ENCODE results near the gene BCL6. TPM values are rescaled to one million over a fixed set of nuclear protein-coding genes. Genes with fewer than 3 reads are reported as not detected.

Gene BCL6
- total and polyA plus RNA-seq, 2 experiments from 2014 or later: 2.6 to 5.9 TPM

DNA sequence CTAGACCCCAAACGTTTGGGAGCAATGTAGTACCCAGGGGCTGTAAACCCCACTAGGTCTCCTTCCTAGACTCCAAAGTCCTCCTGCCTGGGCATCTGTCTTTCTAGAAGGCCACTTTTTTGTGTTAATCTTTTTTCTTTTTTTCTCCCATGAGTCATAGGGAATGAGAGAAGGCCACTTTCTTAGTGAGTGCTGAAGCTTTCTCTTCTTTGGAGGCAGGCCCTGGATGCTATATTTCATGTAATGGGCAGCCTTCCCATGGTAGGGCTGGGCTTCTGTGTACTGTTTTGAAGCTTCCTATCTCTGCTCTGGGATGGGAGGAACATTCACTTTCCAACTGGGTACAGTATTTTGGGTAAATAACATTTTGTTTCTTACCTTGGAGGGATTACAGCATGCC, 27.7 kb downstream of the BCL6 start:
- Histone ChIP-seq H3K4me2 (no peak overlapping the region), H3K4me3 (no peak overlapping the region), H3K79me2 (replicated peaks; ENCODE audit: insufficient read depth) (no peaks in the 10 kb centered on the region), H3F3A (replicated peaks; ENCODE audit: low read depth) (no peaks in the 10 kb centered on the region; the same call in 1 of the 2 replicates), H3K9me2 (ENCODE audit: insufficient read depth) (no peaks in the 10 kb centered on the region), H3K27me3 (ENCODE audit: insufficient read depth) (no peaks in the 10 kb centered on the region), H3K36me3 (ENCODE audit: insufficient read depth) (no peaks in the 10 kb centered on the region), H2AFZ (no peak overlapping the region), H4K20me1 (replicated peaks; ENCODE audit: insufficient read depth) (no peaks in the 10 kb centered on the region), H3K27ac (ENCODE audit: low read depth) (no peak overlapping the region), H3K4me1 (ENCODE audit: insufficient read depth) (peaks cover 10% of the 10 kb centered on the region; the same call in 1 of the 2 replicates)
- Mint-ChIP-seq H3K9me3 (no peaks in the 10 kb centered on the region), H3K4me1 (peaks cover 17% of the 10 kb centered on the region), H3K36me3 (ENCODE audit: low read depth) (peaks cover 12% of the 10 kb centered on the region), H3K27me3 (ENCODE audit: insufficient read depth, low read depth, poor library complexity) (no peaks in the 10 kb centered on the region), H3K4me3 (no peak overlapping the region), H3K27ac (no peak overlapping the region)
- DNase-seq (ENCODE audit: low spot score) (no peak), ATAC-seq (no peak)
- TF ChIP-seq EZH2 (IDR thresholded peaks at IDR 0.05; ENCODE audit: low read depth, unreplicated experiment) (no peak), STAT1 (IDR thresholded peaks at IDR 0.05; ENCODE audit: unreplicated experiment) (no peak), NANOG (IDR thresholded peaks at IDR 0.05; ENCODE audit: borderline replicate concordance) (no peak), JUNB (IDR thresholded peaks at IDR 0.05; ENCODE audit: unreplicated experiment) (no peak), EZH2phosphoT487 (IDR thresholded peaks at IDR 0.05; ENCODE audit: unreplicated experiment) (no peak)
- TF ChIP-seq, protein P1, sequence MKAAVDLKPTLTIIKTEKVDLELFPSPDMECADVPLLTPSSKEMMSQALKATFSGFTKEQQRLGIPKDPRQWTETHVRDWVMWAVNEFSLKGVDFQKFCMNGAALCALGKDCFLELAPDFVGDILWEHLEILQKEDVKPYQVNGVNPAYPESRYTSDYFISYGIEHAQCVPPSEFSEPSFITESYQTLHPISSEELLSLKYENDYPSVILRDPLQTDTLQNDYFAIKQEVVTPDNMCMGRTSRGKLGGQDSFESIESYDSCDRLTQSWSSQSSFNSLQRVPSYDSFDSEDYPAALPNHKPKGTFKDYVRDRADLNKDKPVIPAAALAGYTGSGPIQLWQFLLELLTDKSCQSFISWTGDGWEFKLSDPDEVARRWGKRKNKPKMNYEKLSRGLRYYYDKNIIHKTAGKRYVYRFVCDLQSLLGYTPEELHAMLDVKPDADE (IDR thresholded peaks at IDR 0.05): no peak
- TF ChIP-seq, protein P2, sequence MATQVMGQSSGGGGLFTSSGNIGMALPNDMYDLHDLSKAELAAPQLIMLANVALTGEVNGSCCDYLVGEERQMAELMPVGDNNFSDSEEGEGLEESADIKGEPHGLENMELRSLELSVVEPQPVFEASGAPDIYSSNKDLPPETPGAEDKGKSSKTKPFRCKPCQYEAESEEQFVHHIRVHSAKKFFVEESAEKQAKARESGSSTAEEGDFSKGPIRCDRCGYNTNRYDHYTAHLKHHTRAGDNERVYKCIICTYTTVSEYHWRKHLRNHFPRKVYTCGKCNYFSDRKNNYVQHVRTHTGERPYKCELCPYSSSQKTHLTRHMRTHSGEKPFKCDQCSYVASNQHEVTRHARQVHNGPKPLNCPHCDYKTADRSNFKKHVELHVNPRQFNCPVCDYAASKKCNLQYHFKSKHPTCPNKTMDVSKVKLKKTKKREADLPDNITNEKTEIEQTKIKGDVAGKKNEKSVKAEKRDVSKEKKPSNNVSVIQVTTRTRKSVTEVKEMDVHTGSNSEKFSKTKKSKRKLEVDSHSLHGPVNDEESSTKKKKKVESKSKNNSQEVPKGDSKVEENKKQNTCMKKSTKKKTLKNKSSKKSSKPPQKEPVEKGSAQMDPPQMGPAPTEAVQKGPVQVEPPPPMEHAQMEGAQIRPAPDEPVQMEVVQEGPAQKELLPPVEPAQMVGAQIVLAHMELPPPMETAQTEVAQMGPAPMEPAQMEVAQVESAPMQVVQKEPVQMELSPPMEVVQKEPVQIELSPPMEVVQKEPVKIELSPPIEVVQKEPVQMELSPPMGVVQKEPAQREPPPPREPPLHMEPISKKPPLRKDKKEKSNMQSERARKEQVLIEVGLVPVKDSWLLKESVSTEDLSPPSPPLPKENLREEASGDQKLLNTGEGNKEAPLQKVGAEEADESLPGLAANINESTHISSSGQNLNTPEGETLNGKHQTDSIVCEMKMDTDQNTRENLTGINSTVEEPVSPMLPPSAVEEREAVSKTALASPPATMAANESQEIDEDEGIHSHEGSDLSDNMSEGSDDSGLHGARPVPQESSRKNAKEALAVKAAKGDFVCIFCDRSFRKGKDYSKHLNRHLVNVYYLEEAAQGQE (IDR thresholded peaks at IDR 0.05; ENCODE audit: unreplicated experiment): no peak

DNA sequence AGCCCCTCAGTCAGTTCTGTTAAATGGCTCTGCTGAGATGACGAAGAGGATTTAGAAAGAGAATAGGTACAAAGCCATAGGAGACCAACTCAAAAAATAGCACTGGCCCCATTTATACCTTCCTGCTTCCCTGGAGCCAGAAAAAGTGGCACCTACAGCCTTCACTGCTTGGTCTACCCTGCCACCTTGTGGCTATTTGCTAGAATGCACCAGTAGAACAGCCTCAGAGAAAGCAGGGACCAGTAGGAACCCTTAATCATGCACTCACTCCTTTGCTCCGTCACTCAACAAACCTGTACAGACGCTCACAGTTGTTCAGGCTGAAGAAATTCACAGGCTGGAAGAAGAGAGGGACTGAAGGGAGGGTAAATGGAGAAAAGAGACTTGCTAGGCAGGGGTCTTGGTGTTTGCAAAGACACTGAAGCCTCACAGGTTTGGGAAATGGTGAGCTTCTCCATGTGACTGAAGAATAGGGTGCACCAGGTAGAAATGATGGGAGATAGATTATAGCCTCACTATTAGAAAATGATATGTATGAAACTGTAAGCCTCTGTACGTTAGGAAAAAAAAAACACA, 30.8 kb downstream of the BCL6 start:
- Mint-ChIP-seq H3K27me3 (ENCODE audit: insufficient read depth, low read depth, poor library complexity) (no peaks in the 10 kb centered on the region), H3K9me3 (no peaks in the 10 kb centered on the region), H3K27ac (no peak overlapping the region), H3K4me1 (peaks cover 3% of the 10 kb centered on the region; the same call in 2 of the 3 replicates), H3K4me3 (no peak overlapping the region), H3K36me3 (ENCODE audit: low read depth) (no peaks in the 10 kb centered on the region)
- H3K27me3 ChIP-seq (ENCODE audit: insufficient read depth): no peaks in the 10 kb centered on the region
- H3K27ac ChIP-seq (ENCODE audit: low read depth): no peak overlapping the region
- ATAC-seq (peak; percentile 95), DNase-seq (ENCODE audit: low spot score) (peak; percentile 88)
- H3K9me2 ChIP-seq (ENCODE audit: insufficient read depth): no peaks in the 10 kb centered on the region
- H3K36me3 ChIP-seq (ENCODE audit: insufficient read depth): no peaks in the 10 kb centered on the region
- no peak overlapping the region for H2AFZ ChIP-seq
- peaks cover 3% of the 10 kb centered on the region; the same call in 1 of the 2 replicates for H3K4me1 ChIP-seq (ENCODE audit: insufficient read depth)
- H3K4me3 ChIP-seq: no peak overlapping the region
- H3F3A ChIP-seq (replicated peaks; ENCODE audit: low read depth): no peaks in the 10 kb centered on the region
- no peak for TF ChIP-seq EZH2phosphoT487 (IDR thresholded peaks at IDR 0.05; ENCODE audit: unreplicated experiment)
- TF ChIP-seq, protein P3, sequence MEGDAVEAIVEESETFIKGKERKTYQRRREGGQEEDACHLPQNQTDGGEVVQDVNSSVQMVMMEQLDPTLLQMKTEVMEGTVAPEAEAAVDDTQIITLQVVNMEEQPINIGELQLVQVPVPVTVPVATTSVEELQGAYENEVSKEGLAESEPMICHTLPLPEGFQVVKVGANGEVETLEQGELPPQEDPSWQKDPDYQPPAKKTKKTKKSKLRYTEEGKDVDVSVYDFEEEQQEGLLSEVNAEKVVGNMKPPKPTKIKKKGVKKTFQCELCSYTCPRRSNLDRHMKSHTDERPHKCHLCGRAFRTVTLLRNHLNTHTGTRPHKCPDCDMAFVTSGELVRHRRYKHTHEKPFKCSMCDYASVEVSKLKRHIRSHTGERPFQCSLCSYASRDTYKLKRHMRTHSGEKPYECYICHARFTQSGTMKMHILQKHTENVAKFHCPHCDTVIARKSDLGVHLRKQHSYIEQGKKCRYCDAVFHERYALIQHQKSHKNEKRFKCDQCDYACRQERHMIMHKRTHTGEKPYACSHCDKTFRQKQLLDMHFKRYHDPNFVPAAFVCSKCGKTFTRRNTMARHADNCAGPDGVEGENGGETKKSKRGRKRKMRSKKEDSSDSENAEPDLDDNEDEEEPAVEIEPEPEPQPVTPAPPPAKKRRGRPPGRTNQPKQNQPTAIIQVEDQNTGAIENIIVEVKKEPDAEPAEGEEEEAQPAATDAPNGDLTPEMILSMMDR (conservative IDR thresholded peaks at IDR 0.05; ENCODE audit: low read depth in 2 of 2): peak; percentile 94 to 99
- no peak overlapping the region for H3K4me2 ChIP-seq
- H4K20me1 ChIP-seq (replicated peaks; ENCODE audit: insufficient read depth): no peaks in the 10 kb centered on the region
- no peaks in the 10 kb centered on the region for H3K79me2 ChIP-seq (replicated peaks; ENCODE audit: insufficient read depth)
